ENCODE data around the gene GNA14.
"Not testable (repeated sequence)": the region's sequence is repeated elsewhere in the genome, so short reads cannot be mapped to it uniquely, and the experiment has no call there.

Gene GNA14

DNA sequence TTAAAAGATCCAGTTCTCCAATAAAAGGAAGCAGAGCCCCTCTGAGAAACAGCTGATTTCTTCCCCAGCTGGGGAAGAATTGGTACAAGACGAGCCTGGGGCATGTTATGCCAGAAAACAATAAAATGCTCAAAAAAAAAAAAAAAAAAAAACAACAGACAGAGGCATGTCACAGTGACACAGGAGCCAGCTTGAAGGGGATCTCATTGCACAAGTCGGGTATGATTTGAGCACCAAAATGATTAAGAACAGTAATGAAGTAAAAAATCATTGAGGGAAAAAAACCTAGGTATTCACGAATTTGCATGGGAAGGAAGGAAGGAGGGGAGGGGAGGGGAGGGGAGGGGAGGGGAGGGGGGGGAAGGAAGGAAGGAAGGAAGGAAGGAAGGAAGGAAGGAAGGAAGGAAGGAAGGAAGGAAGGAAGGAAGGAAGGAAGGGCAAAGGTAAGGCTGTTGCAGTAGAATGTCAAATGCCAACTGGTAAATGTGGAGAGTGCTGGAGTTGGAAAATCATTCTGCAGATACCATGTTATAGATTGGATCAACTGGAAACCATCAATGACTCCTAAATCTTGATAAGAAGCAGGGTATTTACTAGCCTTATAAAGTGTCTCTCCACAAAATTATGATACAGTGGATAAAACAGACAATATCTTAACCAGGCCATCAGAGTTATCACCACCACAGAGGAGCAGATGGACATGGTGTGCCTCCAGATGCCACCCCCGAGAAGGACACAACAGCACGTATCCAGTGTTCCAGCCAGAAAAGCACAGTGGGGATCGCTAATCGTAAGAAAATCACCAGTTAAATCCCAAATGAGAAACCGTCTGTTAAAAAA lies 7.2 kb downstream of the GNA14 start:
- no peak for ATAC-seq

- ATAC-seq: no peak
Observed at GRCh38 chr9:77632652-77633051, 15.5 kb downstream of the GNA14 start.

- not testable (repeated sequence) for ATAC-seq
Observed at GRCh38 chr9:77628864-77629263, 19.3 kb downstream of the GNA14 start.

- no peak for ATAC-seq
Observed at GRCh38 chr9:77616191-77616590, 31.9 kb downstream of the GNA14 start.

DNA sequence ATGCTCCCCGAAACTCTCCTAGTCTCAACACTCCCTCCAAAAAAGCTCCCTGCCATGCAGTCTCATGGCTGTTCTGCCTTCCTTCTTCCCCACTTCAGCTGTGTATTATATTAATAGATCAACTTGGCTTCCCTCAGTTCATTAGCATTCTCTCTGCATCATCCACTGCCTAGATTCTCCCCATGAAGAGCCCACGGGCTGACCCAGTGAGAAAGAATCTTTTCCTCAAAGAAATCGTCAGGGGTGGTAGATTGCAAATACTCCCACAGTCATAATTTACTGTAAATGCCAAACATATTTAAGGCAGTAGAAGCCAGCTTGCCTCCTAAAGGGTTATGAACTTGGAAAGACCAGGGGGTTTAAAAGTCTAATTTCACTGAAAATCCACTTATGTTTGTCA lies 33.5 kb downstream of the GNA14 start:
- no peak for ATAC-seq

GRCh38 chr9:77606526-77606925 lies 41.6 kb downstream of the GNA14 start:
- ATAC-seq: no peak

GRCh38 chr9:77605449-77606220 lies 42.5 kb downstream of the GNA14 start:
- ATAC-seq: no peak

DNA sequence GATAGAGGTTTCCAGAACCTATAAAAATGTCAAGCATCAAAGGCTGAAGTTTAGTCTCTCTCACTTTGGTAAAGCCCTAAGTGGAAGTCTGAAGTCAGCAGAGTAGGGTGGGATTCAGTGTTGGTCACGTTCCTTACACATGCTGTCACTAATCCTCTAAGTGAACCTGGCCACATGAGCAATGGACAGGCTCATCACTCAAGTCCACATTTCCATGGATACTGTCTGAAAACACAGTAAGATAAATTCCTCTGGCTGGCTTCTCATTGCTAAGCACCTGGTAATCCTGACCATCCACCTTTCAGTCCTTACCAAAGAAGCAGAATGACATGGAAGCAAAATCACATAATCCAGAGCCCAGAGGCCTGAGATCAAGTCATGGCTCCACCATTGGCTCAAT lies 43.8 kb downstream of the GNA14 start:
- ATAC-seq: no peak

- no peak for ATAC-seq
Observed at GRCh38 chr9:77602852-77603251, 45.3 kb downstream of the GNA14 start.

GRCh38 chr9:77601476-77602099 lies 46.5 kb downstream of the GNA14 start:
- no peak for ATAC-seq

- no peak for ATAC-seq
Observed at GRCh38 chr9:77600810-77601209, 47.3 kb downstream of the GNA14 start.

DNA sequence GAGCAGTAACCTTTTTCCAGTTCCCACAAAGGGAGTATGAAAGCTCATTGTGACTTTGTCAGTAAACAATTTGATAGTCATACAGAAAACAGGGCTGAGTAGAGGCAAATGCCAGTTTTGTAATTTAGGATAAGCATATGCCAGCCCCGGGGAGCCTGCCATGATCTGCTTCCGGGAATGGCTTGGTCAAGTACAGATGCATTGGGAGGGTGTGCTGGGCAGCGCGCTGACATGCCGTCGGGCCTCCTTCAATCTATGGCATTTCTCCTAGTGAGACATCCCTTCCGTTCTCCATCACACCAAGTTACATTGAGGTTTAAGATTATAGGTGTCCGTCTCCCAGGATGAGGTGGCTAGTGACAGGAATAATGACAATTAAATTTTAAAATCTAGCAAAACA lies 48.6 kb downstream of the GNA14 start:
- no peak for ATAC-seq

DNA sequence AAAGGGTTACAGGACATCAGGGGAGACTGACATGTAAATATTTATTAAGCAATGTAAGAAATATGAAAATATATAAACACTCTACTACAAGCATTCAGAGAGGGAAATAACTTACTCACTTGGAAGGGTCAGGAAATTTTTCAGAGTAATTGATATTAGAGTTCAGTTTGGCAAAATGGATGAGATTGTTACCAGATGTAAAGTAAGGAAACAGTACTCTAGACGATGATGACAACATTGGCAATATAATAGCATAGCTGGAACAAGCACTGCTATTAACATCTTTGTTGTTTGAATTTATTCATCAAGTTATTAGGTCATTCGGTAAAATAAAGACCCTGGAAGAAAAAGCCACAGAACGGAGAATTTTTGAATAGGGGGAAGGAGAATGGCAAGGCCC lies 49.1 kb downstream of the GNA14 start:
- no peak for ATAC-seq

DNA sequence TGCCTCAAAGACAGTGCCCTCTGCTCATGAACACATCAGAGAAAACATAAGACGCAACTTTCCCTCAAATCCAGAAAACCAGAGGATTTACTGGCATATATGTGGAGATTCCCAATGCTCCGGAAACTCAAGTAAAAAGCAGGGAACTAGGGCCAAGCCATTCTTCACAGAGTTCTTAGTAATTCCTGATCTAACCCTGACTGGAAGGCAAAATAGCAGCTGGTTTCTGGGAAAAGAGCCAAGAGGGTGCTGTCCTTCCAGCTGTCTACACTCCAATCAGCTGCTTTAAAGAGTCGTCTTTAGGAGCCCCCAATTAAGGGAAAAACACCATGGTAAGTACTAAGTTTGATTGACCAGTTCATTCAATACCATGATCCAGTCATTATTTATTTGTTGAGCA lies 49.6 kb downstream of the GNA14 start:
- no peak for ATAC-seq

DNA sequence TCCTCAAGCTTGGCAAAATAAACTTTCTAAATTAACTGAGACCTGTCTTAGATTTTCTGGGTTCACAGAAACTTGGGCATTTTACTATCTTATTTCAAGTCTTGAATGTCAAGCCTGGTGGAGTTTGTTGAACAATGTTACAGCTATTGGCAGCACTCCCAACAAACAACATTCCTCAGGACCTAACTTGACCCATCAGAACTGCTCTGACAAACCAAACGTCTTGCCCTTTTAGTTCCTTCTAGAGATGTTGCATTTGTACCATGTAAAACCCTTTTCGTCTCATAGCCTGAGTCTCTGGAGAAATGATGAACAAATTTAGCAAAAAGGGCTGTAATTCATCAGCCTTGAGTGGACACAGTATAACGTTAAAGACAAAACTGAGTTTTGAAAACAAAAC lies 51.1 kb downstream of the GNA14 start:
- ATAC-seq: no peak

- no peak for ATAC-seq
Observed at GRCh38 chr9:77595426-77596095, 52.6 kb downstream of the GNA14 start.

DNA sequence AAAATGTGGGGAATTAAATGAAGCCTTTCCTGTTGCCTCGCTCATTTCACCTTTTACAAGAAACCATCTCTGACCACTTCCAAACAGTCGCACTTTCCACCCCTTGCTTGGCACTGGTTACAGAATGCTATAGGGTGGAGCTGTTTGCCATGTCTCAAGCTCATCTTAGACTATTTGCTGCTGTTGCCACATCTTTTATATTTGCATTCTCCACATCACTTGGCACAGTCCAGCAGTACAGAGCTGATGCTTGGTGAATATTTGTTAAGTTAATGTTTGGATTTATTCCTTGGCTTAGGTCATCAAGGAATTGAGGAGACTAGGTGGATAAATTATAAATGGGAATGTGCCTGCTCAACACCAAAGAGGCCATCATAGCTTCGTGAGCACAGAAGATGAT lies 53.2 kb downstream of the GNA14 start:
- ATAC-seq: no peak

DNA sequence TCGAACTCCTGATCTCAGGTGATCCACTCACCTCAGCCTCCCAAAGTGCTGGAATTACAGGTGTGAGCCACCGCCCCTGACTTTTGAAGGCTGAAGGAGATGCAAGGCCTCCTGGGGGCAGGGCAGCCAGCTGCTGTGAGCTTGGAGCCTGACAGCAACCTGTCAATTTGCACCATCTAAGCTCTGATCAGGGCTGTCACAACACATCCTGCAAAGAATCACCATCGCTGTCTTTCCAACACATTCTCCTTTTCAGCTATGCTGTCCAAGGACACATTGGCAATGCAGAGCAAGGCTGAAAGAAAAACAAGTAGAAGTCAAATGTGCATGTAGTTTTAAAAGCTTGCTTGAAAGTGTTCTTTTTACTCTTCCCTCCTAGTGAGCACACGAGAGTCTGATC lies 54.6 kb downstream of the GNA14 start:
- ATAC-seq: no peak

DNA sequence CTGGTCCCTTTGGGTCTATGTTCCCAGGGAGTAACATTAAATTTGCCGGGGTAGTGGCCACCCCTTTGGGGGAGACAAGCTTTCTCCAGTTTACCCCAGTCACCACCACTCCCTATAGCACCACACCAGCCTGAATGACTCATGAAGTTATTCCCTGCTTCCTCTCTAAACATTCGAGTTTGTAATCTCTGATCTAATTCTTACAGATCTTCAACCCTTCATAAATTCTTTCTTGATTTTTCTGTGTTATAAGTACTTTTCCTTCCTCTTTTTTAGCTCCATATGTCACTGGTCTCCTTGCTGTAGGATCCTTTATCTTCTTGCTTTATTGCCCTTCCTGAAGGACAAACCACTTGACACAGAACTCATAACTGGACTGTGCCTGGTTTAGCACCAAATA lies 55.6 kb downstream of the GNA14 start:
- no peak for ATAC-seq

DNA sequence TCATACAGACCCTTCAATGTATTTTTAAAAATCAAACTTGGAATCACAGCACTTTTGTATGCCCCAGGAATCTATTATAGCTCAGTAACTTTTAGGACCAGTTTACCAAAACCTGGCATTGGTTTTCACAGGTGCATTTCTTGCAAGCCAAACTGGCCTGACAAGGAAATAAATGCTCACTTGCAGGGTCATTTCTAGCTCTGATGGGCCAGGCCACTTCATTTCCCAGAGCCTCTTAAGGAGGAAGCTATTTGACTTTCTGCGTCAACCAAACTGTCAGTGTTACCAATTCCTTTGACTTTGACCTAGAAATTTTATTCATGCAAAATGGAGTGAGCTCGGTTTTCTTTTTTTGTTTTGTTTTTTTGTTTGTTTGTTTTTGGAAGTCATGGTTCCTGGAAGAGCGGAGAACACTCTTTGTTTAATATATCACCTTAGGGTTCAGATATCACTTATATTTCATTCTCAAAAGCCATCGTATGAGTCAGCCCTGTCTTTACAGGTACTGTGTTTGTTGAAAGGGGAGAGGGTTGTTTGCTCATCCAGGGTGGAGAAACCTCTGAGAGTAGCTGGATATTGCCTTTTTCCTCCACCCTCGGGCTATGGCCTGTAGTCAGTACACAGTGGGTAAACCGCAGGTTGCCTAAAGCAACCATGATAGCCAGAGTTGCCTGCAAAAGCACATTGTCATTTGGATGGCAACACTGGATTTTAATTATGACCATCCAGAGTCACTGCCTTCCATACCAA lies 58.9 kb downstream of the GNA14 start:
- ATAC-seq: no peak

- no peak for ATAC-seq
Observed at GRCh38 chr9:77588271-77588937, 59.7 kb downstream of the GNA14 start.

GRCh38 chr9:77587851-77588250 lies 60.3 kb downstream of the GNA14 start:
- no peak for ATAC-seq
